BE2C (cell line): Measurements from ENCODE around the gene EMSY.

ENCODE experiments used
- DNase-seq: peaks from one replicate; pipeline ENCODE4 v3.0.0-alpha.2; 2020
- H3K27me3 ChIP-seq: fragments of 250-450 bp; sonication (Bioruptor Pico); 2 replicates; pipeline ENCODE4 v1.5.1; 2020; ENCODE audit warnings: mild to moderate bottlenecking
- H3K36me3 ChIP-seq: fragments of 250-450 bp; sonication (Bioruptor Pico); 2 replicates; pipeline ENCODE4 v1.5.1; 2020; ENCODE audit warnings: mild to moderate bottlenecking
- H3K4me1 ChIP-seq: fragments of 250-450 bp; sonication (Bioruptor Pico); 2 replicates; pipeline ENCODE4 v1.5.1; 2020
- H3K4me3 ChIP-seq: 2 replicates; pipeline ENCODE4 v1.5.1; 2011; ENCODE audit warnings: low read depth, low read length
- H3K9me3 ChIP-seq: fragments of 250-450 bp; sonication (Bioruptor Pico); 2 replicates; pipeline ENCODE4 v1.5.1; 2020
- CTCF ChIP-seq: IDR thresholded peaks from 2 replicates; pipeline ENCODE4 v1.5.1; 2012; ENCODE audit warnings: mild to moderate bottlenecking, low read depth, low read length

The EMSY gene

GRCh38 chr11:76453248-76453647, 8.4 kb downstream of the EMSY start:
- H3K9me3 ChIP-seq = no peaks in the 10 kb centered on the region
- no peak for TF ChIP-seq CTCF

GRCh38 chr11:76455331-76455730, 10.5 kb downstream of the EMSY start:
- no peak overlapping the region for H3K4me3 ChIP-seq
- peaks cover 7% of the 10 kb centered on the region for H3K36me3 ChIP-seq
- DNase-seq = no peak
- H3K9me3 ChIP-seq = no peaks in the 10 kb centered on the region
- H3K27me3 ChIP-seq = no peaks in the 10 kb centered on the region
- no peak for TF ChIP-seq CTCF
- H3K4me1 ChIP-seq = no peaks in the 10 kb centered on the region

More at GRCh38 chr11:76453248-76453647, 8.4 kb downstream of the EMSY start:
- DNase-seq = no peak
- Histone ChIP-seq H3K4me3 (no peak overlapping the region), H3K36me3 (peaks cover 12% of the 10 kb centered on the region), H3K4me1 (no peaks in the 10 kb centered on the region), H3K27me3 (no peaks in the 10 kb centered on the region)

- Histone ChIP-seq H3K4me3 (no peak overlapping the region), H3K4me1 (no peaks in the 10 kb centered on the region), H3K36me3 (peaks cover 5% of the 10 kb centered on the region), H3K9me3 (no peaks in the 10 kb centered on the region), H3K27me3 (no peaks in the 10 kb centered on the region)
- DNase-seq = no peak
- TF ChIP-seq CTCF = no peak
Observed at GRCh38 chr11:76455931-76456330, 11.1 kb downstream of the EMSY start.

- no peak for TF ChIP-seq CTCF
- Histone ChIP-seq H3K4me3 (no peak overlapping the region), H3K9me3 (no peaks in the 10 kb centered on the region), H3K36me3 (peaks cover 5% of the 10 kb centered on the region), H3K4me1 (no peaks in the 10 kb centered on the region), H3K27me3 (no peaks in the 10 kb centered on the region)
- DNase-seq = no peak
Observed at GRCh38 chr11:76456571-76456970, 11.8 kb downstream of the EMSY start.

GRCh38 chr11:76459299-76459698, 14.5 kb downstream of the EMSY start:
- H3K4me3 ChIP-seq = no peak overlapping the region
- TF ChIP-seq CTCF = peak; percentile 65
- H3K4me1 ChIP-seq = no peaks in the 10 kb centered on the region
- no peaks in the 10 kb centered on the region for H3K27me3 ChIP-seq
- no peaks in the 10 kb centered on the region for H3K9me3 ChIP-seq
- no peak for DNase-seq
- H3K36me3 ChIP-seq = peaks cover 8% of the 10 kb centered on the region

- Histone ChIP-seq H3K9me3 (no peaks in the 10 kb centered on the region), H3K27me3 (no peaks in the 10 kb centered on the region), H3K4me3 (no peak overlapping the region), H3K36me3 (peaks cover 12% of the 10 kb centered on the region), H3K4me1 (no peaks in the 10 kb centered on the region)
- no peak for TF ChIP-seq CTCF
- no peak for DNase-seq
Observed at GRCh38 chr11:76459846-76460245, 15.0 kb downstream of the EMSY start.
